RWPE1 (cell line): Measurements from ENCODE around the gene NUDT21.

Experiments used
- CTCF ChIA-PET: fragments of 350-600 bp; sonication (Branson Sonifier 250); formaldehyde crosslinking; extraction: SDS; loops from one replicate; lab custom pipeline; 2021; lab: Yijun Ruan, JAX
- POLR2A ChIA-PET: fragments of 400-600 bp; formaldehyde crosslinking; extraction: SDS; loops from one replicate; lab custom pipeline; 2020; ENCODE audit warnings: antibody characterized with exemption; ENCODE audit not compliant: low non-redundant PET; lab: Yijun Ruan, JAX
- DNase-seq: peaks from one replicate; pipeline ENCODE4 v3.0.0; 2012; ENCODE audit warnings: low spot score
- H3K27ac ChIP-seq: fragments of 450-650 bp; 2 replicates; pipeline ENCODE4 v1.5.1; 2017
- CTCF ChIP-seq: fragments of 450-650 bp; conservative IDR thresholded peaks from 2 replicates; pipeline ENCODE4 v1.5.1; 2017; ENCODE audit warnings: low read depth, mild to moderate bottlenecking

The NUDT21 gene

DNA sequence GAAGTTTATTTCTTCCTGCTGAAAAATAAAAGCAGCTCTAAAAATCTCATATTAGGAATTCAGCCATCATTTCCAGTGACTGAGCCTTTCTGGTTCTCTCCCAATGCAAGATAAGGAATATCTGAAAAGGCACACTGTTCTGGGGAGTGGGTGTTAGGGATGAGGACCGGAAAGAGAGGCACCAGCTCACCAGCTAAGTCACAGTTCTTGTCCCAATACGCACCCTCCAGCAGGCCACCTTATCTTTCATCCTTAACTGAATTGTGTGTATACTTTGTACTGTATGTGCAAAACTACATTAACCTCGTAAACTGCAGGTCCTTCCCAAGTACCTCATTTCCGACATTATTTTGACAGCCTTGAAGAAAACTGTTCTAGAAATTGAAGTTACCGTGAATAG is 36.8 kb downstream of the NUDT21 start:
- CTCF ChIA-PET = no interaction called here
- no peak overlapping the region for H3K27ac ChIP-seq

DNA sequence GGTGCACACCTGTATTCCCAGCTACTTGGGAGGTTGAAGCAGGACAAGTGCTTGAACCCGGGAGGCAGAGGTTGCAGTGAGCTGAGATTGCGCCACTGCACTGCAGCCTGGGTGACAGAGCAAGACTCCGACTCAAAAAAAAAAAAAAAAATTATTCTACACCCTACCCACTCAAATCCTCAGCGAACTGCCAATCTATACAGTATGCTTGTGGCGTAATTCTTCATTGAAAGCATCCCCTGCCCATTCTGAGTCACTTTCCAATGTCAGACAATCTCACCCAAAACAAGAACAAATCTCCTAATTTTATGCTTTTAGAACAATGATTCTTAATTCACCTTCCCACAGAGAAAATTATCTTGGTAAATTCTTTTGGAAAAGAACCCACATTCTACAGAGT is 37.8 kb downstream of the NUDT21 start:
- no peak overlapping the region for H3K27ac ChIP-seq
- CTCF ChIA-PET = interaction anchor here (0.7 kb wide), 1 partner anchor 534 kb away, joined by 3 read pairs; no protein-coding TSS in a partner anchor
- POLR2A ChIA-PET = no interaction called here
- no peak for DNase-seq
- TF ChIP-seq CTCF = no peak

More for the DNA sequence above, 36.8 kb downstream of the NUDT21 start:
- no peak for DNase-seq
- TF ChIP-seq CTCF = no peak
- POLR2A ChIA-PET = no interaction called here

DNA sequence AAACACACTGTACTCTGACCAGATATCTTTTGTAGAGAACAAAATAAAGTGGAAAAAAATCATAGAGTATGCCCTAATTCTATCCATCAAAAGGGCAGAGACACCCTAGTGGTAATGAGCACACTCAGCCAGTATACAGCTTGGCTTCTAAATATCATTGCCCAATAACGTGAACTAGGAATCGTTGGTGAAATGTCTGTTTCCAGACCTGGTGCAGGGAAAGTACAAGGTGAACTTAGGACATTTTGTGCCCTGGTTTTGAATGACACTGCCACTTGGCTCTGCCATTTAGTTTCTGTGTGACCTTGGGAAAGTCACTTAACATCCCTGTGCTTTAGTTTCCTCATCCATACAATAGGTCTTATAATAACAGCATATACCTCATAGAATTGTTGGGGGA is 39.5 kb downstream of the NUDT21 start:
- CTCF ChIA-PET = no interaction called here
- POLR2A ChIA-PET = no interaction called here
- no peak for TF ChIP-seq CTCF
- no peak for DNase-seq
- no peak overlapping the region for H3K27ac ChIP-seq

DNA sequence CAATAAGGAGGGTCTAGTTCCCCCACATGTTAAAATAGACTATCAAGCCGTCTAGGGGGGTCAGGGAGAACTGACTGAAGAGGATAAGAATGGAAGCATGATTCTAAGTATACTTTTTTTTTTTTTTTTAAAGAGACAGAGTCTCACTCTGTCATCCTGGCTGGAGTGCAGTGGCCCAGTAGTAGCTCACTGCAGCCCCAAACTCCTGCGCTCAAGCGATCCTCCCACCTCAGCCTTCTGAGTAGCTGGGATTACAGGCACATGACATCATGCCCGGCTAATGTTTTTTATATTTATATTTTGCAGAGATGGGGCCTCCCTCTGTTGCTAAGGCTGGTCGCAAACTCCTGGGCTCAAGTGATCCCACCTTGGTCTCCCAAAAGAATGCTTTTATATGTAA is 40.0 kb downstream of the NUDT21 start:
- ChIA-PET POLR2A (no interaction called here), CTCF (no interaction called here)
- H3K27ac ChIP-seq = no peak overlapping the region
- no peak for DNase-seq
- no peak for TF ChIP-seq CTCF

DNA sequence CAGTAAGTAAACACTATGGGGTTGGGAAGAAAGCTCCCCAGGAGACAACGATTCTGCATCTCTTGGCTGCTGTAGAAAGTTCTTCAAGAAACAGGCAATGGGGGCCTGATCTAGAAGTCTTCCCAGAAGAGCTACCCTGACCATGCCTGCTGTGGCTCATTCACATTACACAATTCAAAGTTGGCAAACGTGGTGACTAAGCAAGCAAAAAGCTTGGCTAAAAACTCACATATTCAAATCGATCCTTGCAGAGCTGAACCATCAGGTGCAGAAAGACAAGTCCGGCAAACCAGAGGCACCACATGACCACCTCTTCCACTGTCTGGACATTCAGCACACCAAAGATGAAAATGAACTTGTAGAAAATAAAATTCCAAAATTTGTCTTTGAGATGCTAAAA is 41.9 kb downstream of the NUDT21 start:
- ChIA-PET POLR2A (no interaction called here), CTCF (no interaction called here)
- no peak for TF ChIP-seq CTCF
- H3K27ac ChIP-seq = no peak overlapping the region
- DNase-seq = peak; percentile 34

DNA sequence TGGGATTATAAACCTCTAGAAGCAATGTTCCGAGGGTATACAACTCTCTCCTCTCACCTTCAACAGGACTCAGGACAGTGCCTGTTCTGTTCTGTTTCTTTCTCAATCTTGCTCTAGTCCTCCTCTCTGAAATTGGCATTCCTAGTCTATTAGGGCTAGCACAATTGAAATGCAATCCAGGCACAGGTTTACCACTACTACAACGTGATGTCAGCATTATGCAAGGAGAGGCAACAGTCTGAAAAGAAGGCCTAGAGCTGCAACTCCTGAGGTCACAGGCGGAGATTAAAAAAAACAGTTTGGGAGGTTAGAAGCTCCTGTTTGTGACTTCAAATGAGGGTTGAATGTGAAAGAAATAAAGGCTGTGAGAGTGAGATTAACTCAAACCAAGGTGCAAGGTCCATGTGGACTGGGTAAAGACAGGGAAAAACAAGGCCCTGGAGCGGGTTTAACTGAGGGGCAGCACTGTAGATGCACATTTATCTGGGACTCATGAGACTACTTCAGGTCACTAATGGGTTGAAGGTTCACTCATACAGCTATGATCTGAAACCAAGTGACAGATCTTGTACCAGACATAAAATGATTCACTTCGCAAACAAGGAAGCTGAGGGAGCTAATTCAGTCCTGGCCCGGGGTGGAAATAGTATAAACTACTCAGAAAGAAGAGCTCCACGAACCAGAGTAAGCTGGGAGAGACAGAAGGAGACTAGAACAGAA is 42.6 kb downstream of the NUDT21 start:
- no peak for TF ChIP-seq CTCF
- DNase-seq = no peak
- POLR2A ChIA-PET = no interaction called here
- CTCF ChIA-PET = no interaction called here
- H3K27ac ChIP-seq = no peak overlapping the region
